HG02981 (cell line): Measurements from ENCODE around the gene SMIM29.

ENCODE experiments used
- ATAC-seq: cut with Tn5 transposase; IDR thresholded peaks from one replicate; pipeline ENCODE4 v1.9.1; 2021; ENCODE audit warnings: mild to moderate bottlenecking, moderate library complexity; ENCODE audit not compliant: unreplicated experiment

Gene SMIM29

DNA sequence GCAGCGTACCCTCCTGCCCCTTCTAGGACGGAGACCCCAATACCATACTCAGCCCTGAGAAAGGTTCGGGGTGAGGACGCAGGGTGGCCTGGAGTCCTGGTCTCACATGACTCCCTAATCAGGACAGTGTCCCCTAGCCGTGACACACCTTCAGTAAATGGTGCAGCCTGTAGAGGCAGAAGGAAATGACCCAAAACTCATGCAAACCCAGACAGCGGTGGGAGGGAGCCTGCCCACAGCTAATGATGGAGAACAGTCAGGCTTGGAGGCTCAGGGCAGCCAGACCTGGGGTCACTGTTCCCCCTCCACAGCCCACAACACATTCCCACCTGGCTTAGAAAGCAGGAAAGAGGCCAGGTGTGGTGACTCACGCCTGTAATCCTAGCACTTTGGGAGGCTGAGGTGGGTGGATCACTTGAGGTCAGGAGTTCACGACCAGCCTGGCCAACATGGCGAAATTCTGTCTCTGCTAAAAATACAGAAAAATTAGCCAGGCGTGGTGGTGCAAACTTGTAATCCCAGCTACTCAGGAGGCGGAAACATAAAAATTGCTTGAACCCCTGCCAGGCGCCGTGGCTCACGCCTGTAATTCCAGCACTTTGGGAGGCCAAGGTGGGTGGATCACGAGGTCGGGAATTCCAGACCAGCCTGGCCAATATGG is 20.9 kb downstream of the SMIM29 start:
- no peak for ATAC-seq

DNA sequence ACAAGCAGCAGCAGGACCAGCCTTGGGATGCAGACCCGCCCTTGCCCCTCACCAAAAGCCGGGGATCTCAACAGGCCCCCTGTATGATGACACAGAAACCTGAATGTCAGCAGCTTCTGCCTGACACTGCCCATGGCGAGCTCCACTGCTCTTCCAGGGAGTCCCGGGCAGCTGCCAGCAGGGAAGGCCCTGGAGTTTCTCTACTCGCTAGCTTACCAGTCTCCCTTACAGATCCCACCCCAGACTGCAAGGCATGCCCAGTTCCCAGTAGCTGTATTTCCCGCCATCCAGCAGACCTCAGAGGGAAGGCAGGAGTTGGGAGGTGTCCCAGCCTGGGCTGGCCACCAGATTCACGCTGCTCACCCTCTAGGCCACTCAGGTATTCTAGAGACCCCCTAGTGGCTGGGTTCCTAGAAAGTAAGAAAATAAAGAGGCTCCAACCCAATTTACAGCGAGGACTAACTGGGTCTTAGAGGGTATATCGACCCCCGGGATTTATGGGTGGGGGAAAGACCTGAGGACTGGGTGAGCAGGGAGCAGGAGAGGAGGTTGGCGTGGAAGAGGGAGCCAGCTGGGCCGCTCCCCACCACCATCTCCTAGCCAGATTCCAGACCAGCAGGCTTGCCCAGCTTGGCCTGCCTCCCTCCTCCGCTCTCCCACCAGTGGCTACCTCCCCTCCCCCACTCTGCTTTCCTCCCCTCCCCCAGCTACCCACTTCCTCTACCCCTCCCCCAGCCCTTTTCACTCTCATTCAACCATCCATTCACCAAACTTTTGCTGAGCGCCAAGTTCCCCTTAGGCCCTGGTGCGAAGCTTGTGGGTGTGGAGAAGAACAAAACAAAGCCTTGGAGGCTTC is 21.8 kb downstream of the SMIM29 start:
- no peak for ATAC-seq

DNA sequence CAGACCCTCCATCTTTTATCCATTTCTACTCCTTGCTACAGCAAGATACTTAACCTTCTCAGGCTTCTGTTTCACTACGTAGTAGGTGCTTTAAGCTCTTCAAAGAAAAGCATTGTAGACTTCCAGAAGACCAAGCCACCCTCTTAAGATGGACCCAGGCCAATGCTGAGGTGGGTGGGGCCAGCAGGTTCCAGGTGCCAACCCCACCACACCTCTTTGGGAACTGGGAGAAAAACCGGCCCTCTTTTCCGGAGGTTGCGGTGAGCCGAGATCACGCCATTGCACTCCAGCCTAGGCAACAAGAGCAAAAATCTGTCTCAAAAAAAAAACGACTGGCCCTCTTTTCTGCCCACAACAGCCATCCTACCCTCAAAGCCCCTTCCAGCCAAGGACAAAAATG is 22.7 kb downstream of the SMIM29 start:
- ATAC-seq: no peak

DNA sequence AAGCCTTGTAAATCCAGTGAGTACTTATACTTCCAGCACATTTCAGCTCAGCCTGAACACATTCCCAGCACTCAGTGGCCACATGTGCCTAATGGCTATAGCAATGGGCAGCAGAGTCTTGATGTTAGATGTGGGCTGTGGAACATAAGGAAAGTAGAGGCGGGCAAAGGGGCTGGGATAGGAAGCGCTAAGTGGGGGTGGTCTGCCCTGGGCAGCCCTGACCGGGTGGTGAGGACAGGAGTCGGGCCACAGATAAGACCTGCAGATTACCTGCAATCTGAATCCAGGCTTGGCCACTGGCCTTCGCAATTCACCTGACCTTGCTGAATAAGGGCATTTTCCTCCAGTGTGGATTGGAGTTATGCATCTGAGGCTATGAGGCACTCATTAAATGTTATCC is 23.3 kb downstream of the SMIM29 start:
- ATAC-seq: no peak

DNA sequence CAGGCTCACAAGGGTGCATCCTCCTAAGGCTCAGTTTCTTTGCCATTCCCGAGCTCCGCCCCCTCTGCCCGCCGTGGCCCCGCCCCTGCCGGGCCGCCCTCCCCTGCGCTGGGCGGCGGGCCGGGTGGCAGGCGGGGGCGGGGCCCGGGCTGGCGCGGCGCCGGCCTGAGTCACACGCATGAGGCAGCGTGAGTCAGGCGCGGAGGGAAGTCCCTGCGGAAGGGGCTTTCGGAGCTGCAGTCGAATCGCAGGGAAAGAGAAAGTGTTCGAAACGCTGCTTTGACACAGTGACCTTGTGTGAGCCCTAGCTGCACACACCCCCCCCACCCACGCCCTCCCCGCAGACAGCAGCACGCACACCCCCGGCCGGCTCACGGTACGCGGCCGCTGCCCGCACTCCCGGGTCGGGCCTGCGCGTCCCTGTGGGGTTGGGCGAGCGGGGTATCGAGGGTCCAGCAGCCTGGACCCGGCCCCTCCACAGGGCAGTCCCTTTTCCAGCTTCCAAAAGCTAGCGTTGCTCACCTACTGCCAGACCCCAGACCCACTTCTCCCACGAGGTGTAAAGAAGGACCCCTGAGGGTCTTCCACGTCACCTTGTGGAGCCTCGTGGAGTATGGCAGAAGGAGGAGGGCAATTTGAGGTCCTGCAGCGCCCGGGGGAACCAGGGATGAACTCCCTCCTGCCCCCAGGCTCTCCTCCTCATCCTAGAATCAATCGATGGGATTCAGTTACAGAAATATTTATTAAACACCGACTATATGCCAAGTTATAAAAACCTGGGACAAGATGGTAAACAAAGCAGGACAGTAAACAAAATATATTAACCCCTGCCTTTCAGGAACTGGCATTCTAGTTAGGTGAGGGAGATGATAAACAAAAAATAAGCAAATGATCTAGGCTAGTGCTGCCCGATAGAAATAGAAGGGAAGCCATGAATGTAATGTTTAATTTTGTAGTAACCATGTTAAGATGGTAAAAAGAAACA is 24.6 kb downstream of the SMIM29 start:
- ATAC-seq: peak; percentile 81

DNA sequence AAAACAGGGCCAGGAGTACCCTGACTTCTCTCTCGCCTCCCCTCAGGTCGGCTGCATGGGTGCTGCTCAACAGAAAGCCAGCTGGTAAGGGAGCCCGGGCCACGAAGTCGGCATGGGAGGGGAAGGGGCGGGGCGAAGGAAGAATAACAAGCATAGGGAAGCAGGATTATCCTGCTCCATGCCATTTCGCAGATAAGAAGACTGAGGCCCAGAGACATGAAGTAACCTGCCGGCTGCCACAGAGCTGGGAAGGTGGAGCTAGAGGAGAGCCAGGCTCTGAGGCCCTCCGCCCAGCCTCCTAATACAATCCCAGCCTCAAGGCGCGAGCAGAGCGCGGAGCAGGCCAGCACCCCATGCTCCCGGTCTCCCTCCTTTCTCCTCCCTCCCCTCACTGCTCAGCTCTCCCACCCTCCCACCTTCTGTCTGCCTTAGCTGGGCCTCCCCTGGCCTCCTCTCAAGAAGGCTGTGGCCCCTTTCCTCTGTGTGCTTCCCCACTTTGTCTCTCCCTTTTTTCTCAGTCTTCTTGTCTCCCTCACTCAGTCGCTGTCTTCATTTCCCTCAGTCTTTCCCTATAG is 25.3 kb downstream of the SMIM29 start:
- peak; percentile 14 for ATAC-seq

DNA sequence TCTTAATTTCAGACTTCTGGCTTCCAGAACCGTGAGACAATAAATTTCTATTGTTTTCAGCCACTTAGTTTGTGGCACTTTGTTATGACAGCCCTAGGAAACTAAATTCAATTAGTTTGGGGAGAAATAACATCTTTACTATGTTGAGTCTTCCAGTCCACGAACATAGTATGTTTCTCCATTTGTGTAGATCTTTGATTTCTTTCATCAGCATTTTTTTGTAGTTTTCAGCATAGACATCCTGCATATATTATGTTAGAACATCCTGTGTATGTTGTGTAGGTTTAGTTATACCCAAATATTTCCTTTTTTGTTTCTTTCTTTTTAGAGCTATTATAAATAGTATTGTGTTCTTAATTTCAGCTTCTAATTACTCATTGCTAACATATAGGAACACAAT is 30.1 kb downstream of the SMIM29 start:
- no peak for ATAC-seq

DNA sequence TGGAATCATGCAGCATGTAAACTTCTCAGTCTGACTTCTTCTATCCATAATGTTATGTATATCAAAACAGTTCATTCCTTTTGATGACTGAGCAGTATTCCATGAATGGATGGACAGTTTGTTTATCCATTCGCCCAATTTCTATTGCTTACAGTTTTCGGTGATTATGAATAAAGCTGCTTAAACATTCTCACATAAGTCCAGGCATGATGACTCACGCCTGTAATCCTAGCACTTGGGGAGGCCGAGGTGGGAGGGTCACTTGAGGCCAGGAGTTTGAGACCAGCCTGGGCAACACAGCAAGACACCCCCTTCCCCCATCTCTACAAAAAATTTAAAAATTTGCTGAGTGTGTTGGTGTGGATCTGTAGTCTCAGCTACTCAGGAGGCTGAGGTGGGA is 35.0 kb downstream of the SMIM29 start:
- no peak for ATAC-seq

DNA sequence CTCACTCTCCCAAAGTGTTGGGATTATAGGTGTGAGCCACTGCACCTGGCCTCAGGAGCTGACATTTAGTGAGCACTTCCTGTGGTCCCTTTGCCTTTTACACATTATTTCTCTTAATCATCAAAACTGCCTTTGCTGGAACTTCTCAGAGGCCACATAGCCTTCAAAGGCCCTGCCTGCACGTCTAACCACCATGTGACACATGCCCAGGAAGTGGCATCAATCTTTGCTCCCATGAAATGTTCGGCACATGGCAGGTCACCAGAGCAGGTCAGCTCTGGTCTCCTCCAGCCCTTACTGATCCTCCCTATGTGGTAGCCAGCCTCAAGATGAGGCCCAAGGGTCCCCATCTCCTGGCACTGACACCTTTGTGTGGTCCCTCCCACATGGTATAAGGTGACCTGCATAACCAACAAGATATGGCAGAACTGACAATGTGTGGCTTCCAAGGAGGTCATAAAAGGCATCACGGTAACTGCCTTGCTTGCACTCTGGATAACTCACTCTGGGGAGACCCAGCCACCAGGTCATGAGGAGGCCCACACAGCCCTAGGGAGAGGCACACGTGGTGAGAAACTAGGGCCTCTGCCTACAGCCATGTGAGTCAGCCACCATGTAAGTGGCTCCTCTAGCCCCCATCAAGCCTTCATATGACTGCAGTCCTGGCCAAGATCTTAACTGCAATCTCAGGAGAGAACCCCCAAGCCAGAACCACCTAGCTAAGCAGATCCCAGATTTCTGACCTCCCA is 40.9 kb downstream of the SMIM29 start:
- no peak for ATAC-seq

DNA sequence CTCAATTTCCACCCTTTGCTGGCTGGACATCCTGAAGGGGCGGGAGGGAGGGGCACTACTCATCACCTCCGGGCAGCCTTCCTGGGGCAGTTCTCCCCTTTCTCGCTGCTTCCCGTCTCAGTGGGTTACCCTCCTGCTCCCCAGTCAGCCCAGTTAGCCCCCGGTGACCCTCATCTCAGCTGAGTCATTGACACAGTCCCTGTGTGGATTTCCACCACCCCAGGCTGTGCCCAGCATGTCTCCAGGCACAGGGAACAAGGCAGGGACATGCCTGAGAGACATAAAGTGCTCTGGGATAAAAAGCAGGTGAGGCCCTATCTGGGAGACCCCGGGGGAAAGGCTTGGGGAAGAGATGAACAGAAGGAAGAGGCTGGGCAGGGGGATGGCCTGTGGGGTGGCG is 42.1 kb downstream of the SMIM29 start:
- no peak for ATAC-seq

DNA sequence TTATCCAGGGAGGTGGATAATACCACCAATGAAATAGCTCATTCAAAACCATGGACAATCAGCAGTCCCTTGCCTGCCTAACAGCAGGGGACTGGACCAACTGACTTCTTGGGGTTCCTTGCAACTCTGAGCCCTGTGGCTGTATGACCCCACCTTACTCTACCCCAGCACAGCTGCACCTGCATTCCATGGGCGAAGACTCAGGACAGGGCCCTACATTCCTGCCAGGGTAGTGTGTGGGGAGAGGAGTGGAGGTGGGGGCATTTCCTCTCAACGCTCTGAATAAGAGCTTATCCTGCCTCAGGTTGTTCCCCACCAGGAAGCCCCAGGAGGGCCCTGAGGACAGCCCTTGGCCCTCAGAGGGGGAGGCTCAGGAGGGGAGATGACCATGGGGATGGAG is 42.9 kb downstream of the SMIM29 start:
- no peak for ATAC-seq

DNA sequence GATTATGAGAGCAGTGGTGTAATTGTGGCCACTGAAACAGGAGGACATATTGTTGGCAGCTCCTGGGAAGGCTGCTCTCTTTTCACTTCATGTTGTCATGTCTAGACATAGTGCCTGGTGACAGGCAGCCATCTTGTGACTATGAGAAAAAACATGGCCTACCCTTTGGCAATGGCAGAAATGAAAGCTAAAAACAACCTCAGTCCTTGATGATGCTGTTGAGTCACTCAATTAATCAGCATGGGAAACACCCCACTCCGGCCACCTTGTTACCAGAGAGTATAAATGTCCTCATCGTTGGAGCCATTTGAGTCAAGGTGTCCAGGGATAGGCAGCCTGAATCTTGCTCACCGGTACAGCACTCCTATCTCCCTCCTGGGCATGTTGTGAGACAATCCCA is 43.3 kb downstream of the SMIM29 start:
- no peak for ATAC-seq

DNA sequence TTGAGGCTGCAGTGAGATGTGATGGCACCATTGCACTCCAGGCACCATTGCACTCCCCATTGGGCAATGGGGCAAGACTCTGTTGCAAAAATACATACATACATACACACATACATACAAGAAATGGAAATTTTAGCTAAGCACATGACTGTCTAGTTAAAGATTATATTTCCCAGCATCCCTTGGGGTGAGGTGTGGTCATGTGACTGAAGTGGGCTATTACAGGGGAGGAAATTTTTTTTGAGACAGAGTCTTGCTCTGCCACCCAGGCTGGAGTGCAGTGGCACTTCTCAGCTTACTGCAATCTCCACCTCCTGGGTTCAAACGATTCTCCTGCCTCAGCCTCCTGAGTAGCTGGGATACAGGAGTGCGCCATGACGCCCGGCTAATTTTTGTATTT is 44.1 kb downstream of the SMIM29 start:
- no peak for ATAC-seq

DNA sequence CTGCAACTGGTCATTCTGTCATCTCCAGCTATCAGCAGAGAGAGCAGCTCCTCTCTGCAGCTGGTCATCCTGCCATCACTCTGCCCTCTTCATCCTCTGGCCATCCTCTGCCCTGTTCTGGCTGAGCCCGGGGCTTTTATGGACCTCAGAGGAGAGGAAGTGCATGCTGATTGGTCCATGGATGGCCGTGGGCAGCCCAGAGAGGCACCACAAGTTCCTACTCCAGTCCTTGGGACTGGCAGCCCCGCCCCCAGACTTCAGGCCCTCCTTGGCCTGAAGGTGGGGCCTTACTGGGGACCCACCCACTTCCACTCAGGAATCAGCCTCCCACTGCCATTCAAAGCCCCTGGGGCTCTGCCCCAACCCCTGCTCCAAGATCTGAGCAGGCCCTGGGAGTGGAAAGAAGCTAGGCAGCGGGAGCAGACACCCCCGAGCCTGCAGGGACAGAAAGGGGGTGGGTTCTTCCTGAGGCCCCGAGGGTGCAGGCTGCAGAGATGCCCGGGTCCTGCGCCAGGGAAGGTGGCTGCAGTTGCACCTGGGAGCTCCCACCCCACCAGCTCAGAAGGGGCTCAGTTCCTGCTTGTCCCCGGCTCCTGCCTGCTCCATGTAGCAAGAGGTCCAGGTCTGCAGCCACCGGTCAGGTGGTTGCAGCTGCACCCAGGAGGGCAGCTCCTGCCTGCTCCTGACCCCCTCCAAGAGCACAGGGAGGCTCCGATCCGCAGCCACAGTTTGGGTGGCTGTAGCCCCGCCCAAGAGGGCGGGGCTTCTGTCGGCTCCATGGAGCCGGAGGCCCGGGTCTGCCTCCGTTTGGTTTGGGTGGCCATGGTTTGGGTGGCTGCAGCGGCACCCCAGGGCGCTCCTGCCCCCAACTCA is 46.2 kb downstream of the SMIM29 start:
- ATAC-seq: no peak

DNA sequence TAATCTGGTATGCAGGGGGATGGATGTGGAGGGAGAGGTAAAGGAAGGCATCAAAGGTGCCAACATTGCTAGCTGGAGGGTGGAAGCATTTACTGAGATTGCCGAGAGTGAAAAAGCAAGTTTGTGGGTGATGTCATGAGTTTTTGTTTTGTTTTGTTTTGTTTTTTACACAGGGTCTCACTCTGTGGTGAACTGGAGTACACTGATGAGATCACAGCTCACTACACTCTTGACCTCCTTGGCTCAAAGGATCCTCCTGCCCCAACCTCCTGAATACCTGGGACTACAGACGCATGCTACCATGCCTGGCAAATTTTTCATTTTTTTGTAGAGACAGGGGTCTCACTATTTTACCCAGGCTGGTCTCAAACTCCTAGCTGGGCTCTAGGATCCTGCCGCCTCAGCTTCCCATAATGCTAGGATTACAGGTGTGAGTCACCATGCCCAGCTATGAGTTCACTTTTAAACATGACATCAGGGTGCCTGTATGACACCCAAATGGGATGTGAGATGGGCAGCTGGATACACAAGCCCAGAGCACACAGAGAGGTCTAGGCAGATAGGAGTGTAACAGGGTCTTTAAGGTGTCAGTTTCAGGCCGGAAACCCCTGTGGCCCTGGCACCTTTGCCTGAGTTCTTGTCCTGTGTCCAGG is 47.2 kb downstream of the SMIM29 start:
- no peak for ATAC-seq

DNA sequence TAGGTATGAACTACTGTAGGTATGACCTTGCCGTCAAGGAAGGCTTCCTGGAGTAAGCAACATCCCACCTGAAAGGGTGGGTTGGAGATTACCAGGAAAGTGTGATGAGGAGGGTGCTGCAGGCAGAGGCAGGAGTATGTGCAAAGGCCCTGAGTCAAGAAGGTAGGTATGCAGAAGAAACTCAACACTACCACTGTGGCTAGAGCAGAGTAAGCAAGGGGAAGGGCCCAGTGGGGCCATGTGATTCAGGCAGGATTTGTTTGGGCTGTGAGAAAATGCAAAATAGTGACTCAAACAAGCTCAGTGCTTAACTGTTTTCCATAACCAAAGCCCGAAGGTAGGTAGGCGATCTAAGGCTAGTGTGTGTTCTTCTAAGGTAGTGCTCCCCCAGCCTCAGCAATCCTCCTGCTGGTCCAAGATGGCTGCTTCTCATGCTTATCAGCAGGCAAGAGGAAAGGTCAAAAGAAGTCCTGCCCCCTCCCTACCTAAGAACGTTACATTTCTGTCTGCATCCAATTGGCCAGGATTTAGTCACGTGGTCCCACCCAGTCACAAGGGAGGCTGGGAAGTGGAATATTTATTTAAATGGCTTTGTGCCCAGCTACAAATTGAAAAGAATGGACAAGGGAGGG is 48.4 kb downstream of the SMIM29 start:
- ATAC-seq: no peak

DNA sequence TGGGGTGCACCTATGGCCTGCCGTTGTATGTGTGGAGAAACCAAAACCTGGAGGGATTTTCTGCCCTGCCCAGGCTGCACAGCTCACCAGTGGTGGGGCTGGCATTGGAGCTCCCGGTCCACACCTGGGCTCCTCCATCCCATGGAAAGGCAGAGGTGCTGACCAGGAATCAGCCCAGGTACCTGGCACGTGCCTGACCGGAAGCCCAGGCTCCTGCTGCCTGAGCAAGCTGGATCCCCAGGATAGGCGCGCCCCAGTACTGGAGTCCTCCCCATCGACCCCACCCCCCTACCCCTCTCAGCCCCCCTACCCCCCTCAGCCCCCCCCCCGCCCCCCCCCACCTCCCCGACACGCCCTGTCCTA is 52.0 kb downstream of the SMIM29 start:
- no peak for ATAC-seq
